Measurements from ENCODE around the gene LAMA4.
A peak's percentile ranks its signal among the peaks of the same experiment; 100 is the strongest.

The LAMA4 gene, protein sequence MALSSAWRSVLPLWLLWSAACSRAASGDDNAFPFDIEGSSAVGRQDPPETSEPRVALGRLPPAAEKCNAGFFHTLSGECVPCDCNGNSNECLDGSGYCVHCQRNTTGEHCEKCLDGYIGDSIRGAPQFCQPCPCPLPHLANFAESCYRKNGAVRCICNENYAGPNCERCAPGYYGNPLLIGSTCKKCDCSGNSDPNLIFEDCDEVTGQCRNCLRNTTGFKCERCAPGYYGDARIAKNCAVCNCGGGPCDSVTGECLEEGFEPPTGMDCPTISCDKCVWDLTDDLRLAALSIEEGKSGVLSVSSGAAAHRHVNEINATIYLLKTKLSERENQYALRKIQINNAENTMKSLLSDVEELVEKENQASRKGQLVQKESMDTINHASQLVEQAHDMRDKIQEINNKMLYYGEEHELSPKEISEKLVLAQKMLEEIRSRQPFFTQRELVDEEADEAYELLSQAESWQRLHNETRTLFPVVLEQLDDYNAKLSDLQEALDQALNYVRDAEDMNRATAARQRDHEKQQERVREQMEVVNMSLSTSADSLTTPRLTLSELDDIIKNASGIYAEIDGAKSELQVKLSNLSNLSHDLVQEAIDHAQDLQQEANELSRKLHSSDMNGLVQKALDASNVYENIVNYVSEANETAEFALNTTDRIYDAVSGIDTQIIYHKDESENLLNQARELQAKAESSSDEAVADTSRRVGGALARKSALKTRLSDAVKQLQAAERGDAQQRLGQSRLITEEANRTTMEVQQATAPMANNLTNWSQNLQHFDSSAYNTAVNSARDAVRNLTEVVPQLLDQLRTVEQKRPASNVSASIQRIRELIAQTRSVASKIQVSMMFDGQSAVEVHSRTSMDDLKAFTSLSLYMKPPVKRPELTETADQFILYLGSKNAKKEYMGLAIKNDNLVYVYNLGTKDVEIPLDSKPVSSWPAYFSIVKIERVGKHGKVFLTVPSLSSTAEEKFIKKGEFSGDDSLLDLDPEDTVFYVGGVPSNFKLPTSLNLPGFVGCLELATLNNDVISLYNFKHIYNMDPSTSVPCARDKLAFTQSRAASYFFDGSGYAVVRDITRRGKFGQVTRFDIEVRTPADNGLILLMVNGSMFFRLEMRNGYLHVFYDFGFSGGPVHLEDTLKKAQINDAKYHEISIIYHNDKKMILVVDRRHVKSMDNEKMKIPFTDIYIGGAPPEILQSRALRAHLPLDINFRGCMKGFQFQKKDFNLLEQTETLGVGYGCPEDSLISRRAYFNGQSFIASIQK (N-terminal part only)
- total RNA-seq, result 0 to 0.21 reads per million in 2 donors

DNA sequence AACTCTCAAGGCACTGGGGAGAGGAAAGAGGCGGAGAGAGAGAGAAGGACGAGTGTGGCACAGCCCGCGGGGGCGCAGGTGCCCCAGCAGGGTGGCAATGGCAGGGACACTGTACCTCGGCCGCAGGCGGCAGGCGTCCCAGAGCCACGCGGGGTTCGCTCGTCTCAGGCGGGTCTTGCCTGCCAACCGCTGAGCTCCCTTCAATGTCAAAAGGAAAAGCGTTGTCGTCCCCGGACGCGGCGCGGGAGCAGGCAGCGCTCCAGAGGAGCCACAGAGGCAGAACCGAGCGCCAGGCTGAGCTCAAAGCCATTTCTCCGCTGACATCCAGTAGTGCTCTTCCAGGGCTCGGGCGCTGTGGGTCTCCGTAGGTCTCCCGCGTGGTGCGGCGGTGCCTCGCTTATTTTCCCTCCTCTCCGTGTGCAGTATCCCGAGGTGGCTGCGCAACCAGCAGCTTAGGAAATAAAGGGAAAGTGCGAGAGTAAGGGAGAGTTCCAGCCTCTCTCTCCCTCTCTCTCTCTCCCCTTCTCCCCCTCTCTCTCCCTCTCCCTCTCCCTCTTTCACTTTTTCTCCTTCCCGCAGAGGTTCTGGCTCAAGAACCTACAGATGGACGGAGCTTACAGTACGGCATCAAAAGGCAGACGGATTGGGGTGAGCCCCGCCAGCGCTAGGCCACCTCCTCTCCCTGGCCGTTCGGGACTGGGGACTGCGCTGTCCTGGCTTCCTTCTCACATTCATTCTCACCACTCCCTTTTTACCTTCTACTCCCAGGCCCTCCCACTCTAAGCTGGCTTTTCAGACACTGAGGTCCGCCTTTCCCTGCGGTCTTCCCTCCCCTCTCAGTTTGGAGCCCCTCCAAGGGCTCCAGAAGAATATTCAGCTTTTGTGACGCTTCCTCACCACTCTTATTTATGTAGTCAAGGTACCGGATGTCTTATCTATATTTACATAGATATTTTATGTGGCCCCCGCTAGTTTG, at the start of gene LAMA4:
LAMA4 (minus strand) TSS at position 727 of the 976 bp plus-strand sequence; CDS start at position 310, 417 bp downstream.
- no peak for DNase-seq

DNA sequence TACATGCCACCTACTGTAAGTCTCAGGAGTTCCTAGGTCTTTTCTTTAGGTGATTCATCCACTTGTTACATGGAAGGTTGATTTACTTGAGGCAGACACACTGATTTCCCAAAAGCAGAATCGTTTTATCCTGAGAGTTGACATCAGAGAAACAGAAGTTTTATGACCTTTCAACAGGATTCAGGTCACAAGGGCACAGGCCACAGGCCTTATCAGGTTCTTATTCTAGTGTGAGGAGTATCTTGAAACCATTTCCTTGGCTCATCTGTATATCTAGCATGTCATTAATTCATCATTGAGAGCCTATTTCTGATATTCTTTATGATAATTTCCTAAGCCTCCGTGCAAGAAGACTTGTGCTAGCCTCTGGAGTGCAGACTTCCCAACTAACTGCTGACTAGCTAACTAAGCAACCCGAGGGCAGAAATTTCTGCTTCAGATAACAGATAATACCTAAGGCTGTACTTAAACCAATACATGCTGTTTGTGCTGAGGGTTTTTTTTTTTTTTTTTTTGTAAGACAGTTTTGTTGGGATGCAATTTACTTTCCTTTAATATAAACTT, 47.9 kb upstream of the LAMA4 start:
- DNase-seq, result no peak

DNA sequence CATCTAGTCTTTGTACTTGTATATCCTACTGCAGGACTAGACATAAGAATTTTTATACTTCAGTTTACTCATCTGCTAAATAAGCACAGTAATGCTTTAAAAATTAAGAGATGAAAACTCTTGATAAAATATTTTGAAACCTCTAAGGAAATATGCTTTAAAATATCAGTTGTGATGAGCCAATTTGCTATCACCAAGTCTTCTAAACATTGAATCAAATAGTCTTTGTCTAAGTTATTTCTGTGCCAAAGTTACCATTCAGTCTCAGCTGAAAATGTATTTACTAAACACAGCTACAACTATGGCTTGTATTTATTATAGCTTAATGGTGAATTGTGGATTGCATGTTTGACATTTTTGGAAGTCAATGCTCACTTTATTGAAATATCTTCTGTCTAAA, 46.5 kb upstream of the LAMA4 start:
- no peak for DNase-seq

DNA sequence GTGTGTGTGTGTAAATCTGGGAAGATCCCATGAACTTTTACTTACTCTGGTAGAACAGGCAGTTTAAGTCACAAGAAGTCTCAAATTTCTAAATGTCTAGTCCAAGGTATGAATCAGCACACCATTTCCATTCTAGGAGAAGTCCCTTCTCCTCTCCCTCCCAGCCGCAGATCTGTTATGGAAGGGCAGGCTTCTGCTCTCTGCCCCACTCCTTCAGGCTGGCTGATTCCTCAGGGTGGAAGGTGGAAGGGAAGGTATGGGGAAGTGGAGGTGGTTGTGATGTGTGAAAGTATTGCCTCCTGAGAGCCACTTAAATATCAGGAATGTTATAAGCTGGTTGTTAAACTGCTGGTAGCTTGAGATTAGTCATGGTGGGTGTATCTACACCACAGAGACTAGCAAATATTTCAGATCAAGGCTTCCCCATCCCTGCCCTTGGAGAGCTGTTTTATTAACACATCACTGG, 44.5 kb upstream of the LAMA4 start:
- DNase-seq, result no peak

DNA sequence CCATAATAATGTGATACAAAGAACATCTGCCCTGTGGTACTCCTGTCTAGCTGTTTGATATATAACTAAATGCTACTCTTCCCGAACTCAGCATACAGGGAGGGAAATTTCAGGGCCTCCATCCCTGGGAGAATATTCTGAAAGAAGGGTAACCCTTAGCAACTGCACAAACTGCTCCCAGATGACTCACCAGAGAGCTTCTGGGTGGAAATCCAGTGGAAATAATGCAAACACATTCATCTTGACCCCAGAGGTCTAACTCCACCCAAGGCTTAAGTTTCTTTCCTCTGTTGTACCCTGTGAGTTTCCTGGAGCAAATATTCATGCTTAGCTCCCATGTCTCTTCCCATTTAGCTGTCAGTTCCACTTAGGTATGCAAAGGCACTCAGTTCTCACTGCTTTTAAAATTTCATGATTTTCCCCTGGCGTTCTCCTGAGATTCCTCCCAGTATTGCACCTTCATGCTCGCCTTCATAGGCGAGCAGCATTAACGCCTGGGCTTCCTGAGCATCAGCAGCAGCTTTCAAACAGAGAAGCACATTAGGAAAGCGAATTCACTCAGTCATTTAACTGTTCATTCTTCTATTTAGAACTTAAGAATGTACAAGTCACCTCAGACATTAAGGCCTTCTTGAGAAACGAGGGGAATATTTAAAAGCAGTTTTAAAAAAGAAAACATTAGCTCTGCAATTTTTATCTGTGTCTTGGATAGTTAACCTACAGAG, 43.8 kb upstream of the LAMA4 start:
- DNase-seq, result no peak

DNA sequence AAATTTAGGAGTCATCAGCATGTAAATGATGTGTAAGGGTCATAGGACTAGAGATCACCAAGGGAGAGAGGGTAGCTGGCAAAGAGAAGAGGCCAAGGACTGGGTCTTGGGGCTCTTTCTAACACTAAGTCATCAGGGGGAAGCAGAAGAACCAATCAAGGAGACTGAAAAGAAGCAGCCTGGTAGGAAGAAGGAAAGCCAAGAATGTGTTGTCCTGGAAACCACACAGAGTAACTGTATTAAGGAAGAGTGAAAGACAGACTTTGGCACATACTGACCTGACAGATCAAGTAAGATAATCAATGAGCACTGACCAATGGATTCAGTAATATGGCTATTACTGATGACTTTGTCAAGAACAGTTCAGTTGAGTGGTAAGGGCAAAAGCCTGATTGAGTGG, 42.3 kb upstream of the LAMA4 start:
- DNase-seq, result no peak

DNA sequence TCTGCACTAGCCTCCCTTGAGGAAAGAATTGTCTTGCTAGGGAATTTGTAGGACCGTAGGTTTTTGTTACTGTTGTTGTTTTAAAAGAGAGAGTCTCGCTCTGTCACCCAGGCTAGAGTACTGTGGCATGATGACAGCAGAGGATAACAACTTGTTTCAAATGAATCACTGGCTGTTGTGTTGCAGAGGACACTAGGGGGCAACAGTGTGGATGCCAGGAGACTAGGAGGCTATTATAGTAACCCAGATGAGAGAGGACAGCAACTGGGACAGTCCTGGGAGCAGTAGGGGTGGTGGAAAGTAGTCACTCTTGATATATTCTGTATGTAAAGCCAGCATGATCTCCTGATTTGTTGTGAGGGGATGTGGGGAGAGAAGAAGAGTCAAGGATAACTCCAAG, 41.8 kb upstream of the LAMA4 start:
- DNase-seq, result no peak

DNA sequence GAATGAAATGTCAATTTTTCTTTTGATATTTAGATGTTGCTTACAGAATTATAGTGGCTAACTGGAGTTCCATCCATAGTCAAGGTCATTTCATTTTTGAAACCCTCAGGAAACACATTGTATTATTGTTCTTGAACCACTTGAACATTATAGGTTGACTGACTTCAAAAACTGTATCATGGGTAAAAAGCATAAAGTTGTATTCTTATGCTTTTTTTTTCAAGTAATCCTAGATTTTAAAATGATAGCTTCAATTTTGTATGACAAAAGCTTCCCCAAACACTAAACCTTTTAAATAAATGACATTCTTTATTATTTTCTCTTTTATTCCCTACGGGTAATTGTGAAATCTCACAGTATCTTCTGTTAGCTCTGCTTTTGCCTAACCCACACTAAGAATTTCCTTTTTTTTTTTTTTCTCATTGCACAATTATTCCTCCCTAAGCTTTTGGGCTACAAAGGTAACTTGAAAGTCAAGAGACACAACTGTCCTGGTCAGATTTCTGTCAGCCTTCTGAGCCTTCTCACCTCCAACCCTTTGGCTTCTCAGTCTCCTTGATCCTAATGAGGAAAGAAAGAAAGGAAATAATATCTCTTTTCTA, 36.9 kb upstream of the LAMA4 start:
- no peak for DNase-seq

DNA sequence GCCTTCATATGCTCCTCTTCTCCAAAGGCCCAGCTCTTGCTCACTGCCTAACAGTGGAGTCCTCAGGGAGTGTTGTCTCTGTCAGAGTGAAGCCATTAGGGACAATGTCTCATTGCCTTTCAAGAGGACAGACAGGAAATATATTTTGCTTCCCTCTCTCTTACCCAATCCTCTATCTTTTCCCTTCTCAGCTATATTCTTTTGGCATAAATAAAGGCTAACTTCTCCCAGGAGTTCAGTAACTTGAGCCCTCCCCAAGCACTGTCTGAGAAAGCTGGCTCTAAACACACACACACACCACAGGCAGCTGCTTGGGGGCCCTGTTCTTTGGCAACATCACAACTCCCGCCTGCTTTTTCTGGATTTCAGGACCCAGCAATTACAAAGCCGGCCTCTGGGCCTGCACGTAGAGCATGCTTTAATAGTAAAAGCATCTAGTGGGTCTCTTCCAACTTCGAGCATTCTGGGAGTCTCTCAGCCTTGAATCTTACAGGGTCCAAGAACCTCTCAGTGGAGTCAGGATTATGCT, 34.7 kb upstream of the LAMA4 start:
- DNase-seq, result no peak

DNA sequence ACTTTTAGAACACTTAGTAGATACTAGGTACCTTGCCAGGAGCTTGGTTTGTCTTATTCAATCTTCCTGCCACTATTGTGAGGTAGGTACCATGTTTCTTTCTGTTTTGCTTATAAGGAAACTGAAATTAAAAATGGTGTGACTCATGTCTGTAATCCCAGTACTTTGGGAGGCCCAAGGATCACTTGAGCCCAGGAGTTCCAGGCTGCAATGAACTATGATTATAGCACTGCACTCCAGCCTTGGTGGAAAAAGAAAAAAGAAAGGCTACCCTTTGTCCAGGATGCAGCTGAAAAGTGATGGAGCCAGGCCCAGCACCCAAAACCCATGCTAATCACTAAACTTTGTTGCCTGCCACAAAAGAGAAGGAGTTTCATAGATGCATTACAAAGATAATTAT, 34.1 kb upstream of the LAMA4 start:
- no peak for DNase-seq

DNA sequence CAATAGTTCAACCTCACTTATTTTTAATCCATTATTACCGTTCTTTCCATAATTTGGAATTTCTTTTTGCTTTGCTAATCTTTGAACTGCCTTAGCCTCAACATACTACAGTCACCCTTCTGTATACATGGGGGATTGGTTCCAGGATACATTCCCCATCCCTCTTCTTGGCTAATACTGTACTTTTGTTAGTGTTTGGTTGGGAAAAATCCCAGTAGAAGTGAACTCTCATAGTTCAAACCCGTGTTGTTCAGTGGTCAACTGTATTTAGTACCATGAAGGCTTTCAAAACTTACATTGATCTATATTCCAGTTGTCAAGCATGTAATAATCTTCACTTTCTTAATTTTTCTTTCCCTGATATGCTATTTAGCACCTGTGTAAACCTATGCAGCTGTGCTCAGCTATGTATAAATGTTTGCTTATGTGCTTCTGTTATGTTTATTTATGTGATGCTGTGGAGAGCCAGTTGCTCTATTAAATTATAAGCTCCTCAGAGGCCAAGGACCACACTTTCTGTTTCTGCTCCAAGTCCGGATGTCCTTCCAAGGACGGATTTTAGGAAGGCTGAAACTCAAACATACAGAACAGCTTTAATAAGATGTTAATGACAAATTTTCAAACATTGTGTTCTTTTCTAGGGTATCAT, 33.3 kb upstream of the LAMA4 start:
- no peak for DNase-seq

DNA sequence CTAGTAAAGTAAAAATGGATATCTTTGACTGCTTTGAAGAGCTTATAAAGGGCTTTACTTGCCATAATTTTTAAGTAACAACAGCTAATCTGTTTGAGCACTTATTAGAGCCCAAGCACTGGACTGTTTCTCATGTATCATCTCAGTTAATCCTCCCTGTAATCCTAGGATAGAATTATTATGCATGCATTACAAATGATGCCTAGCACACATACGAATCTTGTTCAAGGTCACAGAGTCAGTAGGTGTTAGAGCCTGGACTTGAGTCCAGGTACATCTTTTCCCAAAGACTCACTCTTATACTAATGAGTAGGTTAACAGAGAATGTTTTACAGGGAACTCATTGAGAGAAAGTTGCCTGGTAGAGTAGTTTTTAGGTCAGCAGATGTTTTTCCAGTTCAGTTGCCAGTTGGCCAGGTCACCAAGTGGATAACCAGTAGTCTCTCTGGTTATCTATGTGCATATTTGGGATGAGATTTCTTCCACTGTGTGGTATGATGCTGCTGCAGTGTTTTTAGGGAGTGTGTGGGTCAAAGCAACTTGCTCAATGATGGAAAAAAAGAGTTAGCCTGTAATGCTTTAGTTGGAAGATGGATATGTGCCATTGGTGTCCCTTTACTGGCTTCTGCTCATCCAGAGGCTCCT, 32.3 kb upstream of the LAMA4 start:
- DNase-seq, result no peak

DNA sequence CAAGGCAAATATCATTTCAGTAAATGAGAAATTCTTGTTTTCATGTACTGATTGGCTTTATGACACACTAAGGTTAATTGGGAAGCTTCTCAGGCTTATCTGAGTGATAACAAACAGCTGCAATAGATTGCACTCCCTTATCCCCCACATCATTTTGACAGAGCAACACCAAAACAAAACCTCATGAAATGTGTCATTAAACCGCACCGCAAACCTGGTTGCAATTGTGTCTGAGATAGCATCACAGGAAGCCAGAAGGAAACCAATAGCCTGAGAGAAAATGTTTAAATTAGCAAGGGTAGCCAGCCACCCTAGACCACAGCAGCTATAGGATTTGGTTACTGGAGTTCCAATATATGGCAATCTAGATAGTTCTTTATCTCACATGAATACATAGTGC, 31.6 kb upstream of the LAMA4 start:
- peak; percentile 10 for DNase-seq

DNA sequence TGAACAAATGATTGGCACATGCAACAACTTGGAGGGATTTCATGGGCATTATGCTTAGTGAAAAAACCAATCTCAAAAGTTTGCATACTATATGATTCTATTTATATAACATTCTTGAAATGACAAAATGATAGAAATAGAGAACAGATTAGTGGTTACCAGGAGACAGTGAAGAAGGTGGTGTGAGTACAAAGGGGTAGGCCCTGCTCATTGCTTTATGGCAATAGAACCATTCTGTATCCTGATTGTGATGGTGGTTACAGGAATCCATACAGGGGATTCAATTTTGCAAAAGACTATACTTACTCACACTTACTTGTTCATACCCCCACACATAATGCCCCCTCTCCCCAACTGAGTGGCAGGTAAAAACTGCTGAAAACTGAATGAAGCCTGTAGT, 30.2 kb upstream of the LAMA4 start:
- no peak for DNase-seq

DNA sequence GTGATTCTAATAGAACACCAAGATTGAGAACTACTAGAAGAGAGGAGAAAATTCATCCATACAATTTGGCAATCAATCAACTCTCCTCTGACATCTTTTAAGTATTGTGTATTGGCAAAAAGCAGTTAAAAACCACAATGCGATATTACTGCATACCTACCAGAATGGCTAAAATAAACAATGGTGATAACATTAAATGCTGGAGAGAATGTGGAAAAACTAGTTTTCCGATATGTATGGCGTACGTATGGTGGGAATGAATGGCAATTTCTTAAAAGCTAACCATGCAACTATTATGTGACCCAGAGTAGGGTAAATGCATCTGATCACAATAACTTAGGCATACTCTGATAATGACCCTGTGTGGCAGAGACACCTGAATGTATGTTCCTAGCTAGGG, 29.3 kb upstream of the LAMA4 start:
- DNase-seq, result no peak

DNA sequence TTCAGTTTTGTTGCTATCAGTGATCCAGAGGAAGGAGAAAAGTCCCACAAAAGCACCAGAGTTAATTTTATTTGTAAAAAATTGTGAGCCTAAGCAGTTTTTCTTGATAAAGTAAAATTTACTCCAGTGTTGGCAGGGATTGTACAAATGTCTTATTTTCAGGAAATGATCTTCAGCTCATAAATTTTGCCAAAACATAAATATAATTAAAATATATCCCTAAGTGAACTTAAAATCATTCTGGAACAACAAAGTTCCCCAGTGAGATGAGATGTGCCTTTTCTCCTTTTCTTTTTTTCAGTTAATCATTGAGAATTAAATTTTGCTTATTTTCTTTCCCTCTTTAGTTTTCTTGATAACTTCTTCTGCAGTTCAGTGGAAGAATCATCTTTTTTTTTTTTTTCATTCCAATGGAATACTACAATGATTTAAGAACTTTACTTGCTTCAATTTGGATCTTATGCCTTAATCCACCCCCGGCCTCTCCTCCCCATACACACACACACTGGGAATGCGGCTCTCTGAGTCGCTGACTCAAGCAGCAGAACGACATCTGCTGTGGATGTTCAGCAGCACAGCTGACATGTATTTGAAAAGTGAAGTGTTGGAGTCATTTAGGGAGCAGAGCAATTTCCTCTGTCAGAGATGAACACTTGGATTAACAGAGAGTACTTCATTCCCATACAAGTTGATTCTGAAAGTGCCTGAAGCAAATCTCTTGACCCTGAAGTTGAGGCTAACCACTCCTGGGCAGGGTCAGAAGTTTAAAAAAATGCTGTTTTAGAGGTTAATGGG, 27.7 kb upstream of the LAMA4 start:
- DNase-seq, result no peak

DNA sequence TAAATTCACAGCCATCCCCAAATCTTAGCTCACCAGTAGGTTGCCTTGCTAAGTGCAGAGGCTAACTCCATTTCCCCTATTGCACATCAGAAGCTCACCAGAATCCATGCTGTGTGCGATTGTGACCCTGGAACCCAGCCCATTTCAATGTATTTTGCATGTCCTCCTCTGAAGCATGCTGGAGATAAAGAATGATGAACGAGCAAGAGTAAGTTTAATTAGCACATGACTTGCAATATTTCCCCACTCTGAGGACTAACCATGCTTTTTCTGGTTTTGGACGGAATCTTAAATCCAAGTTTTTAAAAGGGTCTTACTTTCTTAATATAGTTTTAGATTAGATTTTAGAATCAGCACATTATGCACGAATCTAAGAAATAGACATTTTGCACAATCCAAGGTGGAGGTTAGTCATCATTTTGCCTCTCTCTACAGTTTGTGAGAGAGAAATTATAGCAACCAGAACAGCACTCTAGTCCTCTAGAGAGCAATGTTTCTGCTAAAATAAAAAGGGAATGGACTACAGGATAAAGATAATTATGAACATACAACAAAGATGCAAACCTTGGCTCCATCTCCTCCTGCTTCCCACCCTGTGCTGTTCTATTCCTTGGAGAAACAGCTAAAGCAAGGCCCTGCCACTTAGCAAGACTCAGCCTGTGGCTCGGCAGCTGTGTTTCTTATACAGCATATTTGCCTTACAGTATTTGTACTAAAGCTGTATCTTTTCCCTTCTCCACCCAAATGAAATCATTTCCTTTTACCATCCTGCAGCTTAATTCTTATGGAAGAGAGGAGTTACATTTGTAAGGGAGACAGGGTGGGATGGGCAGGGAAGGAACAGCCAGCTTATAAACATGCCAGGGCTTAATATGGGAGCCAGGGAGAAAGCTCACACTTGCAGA, 24.9 kb upstream of the LAMA4 start:
- DNase-seq, result no peak
